ENCODE data around the gene MMP7. TPM values are rescaled to one million over a fixed set of nuclear protein-coding genes. Genes with fewer than 3 reads are reported as not detected.
A peak's percentile ranks its signal among the peaks of the same experiment; 100 is the strongest.

Gene MMP7
- total and polyA plus RNA-seq, 2 of the 4 experiments (the other 2 are of a cell fraction): not detected

GRCh38 chr11:102486584-102486983, 44.0 kb downstream of the MMP7 start:
- Histone ChIP-seq H2AFZ (replicated peaks; ENCODE audit: low read length, poor library complexity) (no peak overlapping the region), H2BK20ac (ENCODE audit: low read depth, low read length) (no peak overlapping the region), H3K4me1 (ENCODE audit: control insufficient read depth, insufficient read depth, low read length) (peaks cover 3% of the 10 kb centered on the region), H3K14ac (replicated peaks; ENCODE audit: low read depth, low read length) (no peak overlapping the region), H3K4me2 (ENCODE audit: low read depth, low read length) (no peak overlapping the region), H3K36me3 (ENCODE audit: control insufficient read depth, insufficient read depth, low read length) (no peaks in the 10 kb centered on the region), H2BK5ac (ENCODE audit: low read depth, low read length, poor library complexity, severe bottlenecking) (no peak overlapping the region), H3K56ac (ENCODE audit: extremely low read depth, insufficient read depth, low read length) (no peak overlapping the region), H3K9ac (ENCODE audit: low read depth, low read length) (no peak overlapping the region), H3K79me1 (ENCODE audit: low read depth in 1 of 2, low read length in 2 of 2) (no peaks in the 10 kb centered on the region), H4K20me1 (ENCODE audit: insufficient read depth, low read length) (no peaks in the 10 kb centered on the region), H4K8ac (ENCODE audit: low read depth in 2 of 2, low read length in 2 of 2) (no peak overlapping the region), H3K9me1 (ENCODE audit: insufficient read depth, low read length) (no peaks in the 10 kb centered on the region), H4K91ac (ENCODE audit: insufficient read depth, low read depth, low read length) (no peak overlapping the region), H3K4me3 (ENCODE audit: insufficient read depth, low read depth, low read length) (no peak overlapping the region), H2BK15ac (ENCODE audit: low read depth, low read length) (no peak overlapping the region), H3K27ac (ENCODE audit: insufficient read depth, low read length) (no peak overlapping the region), H2AK5ac (ENCODE audit: low read depth, low read length) (no peak overlapping the region), H3K23ac (ENCODE audit: low read depth, low read length) (peak overlapping the region; percentile 23; the same call in 1 of the 2 replicates), H3K27me3 (ENCODE audit: control insufficient read depth, insufficient read depth, low read length) (no peaks in the 10 kb centered on the region; the same call in 1 of the 2 replicates), H3K9me3 (ENCODE audit: control insufficient read depth, insufficient read depth, low read length) (no peaks in the 10 kb centered on the region), H2BK120ac (ENCODE audit: low read depth, low read length) (no peak overlapping the region), H3K4ac (ENCODE audit: low read depth, low read length) (no peak overlapping the region), H3K18ac (ENCODE audit: low read depth, low read length) (no peak overlapping the region), H4K5ac (ENCODE audit: low read depth, low read length) (no peak overlapping the region), H2AK9ac (replicated peaks; ENCODE audit: low read depth, low read length, poor library complexity) (no peak overlapping the region)
- in situ Hi-C loops (cut with MboI; ENCODE audit: low sequenced_read_pairs): loop anchor here (25.0 kb wide), 1 partner anchor 1049 kb away; no protein-coding TSS in a partner anchor
- ChIA-PET POLR2A (ENCODE audit: unreplicated experiment) (no interaction called here), CTCF (no interaction called here)
- dilution Hi-C loops (cut with HindIII; ENCODE audit: low sequenced_read_pairs, unreplicated experiment): no loop called here
- intact Hi-C loops (cut with micrococcal nuclease): no loop called here
- DNase-seq: no peak
- no TSS peak for BruUV-seq (replicated peaks)
- TF ChIP-seq RCOR1 (IDR thresholded peaks at IDR 0.05; ENCODE audit: insufficient replicate concordance, low read length) (no peak), CHD1 (IDR thresholded peaks at IDR 0.05; ENCODE audit: low read depth, low read length) (no peak), CTCF (conservative IDR thresholded peaks at IDR 0.05; ENCODE audit: low read depth, low read length) (no peak), RFX5 (IDR thresholded peaks at IDR 0.05; ENCODE audit: low read depth, low read length) (no peak), NFE2L2 (IDR thresholded peaks at IDR 0.05; ENCODE audit: low read depth, low read length) (no peak), SMC3 (IDR thresholded peaks at IDR 0.05; ENCODE audit: low read depth, low read length) (no peak), MAZ (IDR thresholded peaks at IDR 0.05; ENCODE audit: borderline replicate concordance, low read depth, low read length) (no peak), MAFK (IDR thresholded peaks at IDR 0.05; ENCODE audit: low read depth, low read length) (no peak), CEBPB (IDR thresholded peaks at IDR 0.05; ENCODE audit: low read depth, low read length) (no peak), FOS (IDR thresholded peaks at IDR 0.05; ENCODE audit: low read depth, low read length) (no peak), RAD21 (IDR thresholded peaks at IDR 0.05; ENCODE audit: low read length) (no peak)
- TF ChIP-seq, protein P1, sequence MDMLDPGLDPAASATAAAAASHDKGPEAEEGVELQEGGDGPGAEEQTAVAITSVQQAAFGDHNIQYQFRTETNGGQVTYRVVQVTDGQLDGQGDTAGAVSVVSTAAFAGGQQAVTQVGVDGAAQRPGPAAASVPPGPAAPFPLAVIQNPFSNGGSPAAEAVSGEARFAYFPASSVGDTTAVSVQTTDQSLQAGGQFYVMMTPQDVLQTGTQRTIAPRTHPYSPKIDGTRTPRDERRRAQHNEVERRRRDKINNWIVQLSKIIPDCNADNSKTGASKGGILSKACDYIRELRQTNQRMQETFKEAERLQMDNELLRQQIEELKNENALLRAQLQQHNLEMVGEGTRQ (IDR thresholded peaks at IDR 0.05; ENCODE audit: low read depth, low read length): no peak
- TF ChIP-seq, protein P2, sequence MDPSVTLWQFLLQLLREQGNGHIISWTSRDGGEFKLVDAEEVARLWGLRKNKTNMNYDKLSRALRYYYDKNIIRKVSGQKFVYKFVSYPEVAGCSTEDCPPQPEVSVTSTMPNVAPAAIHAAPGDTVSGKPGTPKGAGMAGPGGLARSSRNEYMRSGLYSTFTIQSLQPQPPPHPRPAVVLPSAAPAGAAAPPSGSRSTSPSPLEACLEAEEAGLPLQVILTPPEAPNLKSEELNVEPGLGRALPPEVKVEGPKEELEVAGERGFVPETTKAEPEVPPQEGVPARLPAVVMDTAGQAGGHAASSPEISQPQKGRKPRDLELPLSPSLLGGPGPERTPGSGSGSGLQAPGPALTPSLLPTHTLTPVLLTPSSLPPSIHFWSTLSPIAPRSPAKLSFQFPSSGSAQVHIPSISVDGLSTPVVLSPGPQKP (IDR thresholded peaks at IDR 0.05; ENCODE audit: borderline replicate concordance, low read depth, low read length): no peak
- WGBS, 2 experiments (ENCODE audit: extremely low coverage in 2 of 2, insufficient read length in 1 of 2): 100% methylated on average over 1 of the region's 2 CpGs; no CpG with 5 or more reads in 1 of the 2 experiments
- no peak for ATAC-seq (ENCODE audit: low read depth)
